WI38 (cell line): ENCODE data around the gene GLOD5.

Experiments
- H3K4me3 ChIP-seq: 2 replicates; pipeline ENCODE4 v1.5.1; 2011; ENCODE audit warnings: low read depth, mild to moderate bottlenecking, control low read depth, low read length
- CTCF ChIP-seq: IDR thresholded peaks from 2 replicates; pipeline ENCODE4 v1.5.1; 2012; ENCODE audit warnings: low read depth, mild to moderate bottlenecking, control low read depth, low read length

Gene GLOD5

DNA sequence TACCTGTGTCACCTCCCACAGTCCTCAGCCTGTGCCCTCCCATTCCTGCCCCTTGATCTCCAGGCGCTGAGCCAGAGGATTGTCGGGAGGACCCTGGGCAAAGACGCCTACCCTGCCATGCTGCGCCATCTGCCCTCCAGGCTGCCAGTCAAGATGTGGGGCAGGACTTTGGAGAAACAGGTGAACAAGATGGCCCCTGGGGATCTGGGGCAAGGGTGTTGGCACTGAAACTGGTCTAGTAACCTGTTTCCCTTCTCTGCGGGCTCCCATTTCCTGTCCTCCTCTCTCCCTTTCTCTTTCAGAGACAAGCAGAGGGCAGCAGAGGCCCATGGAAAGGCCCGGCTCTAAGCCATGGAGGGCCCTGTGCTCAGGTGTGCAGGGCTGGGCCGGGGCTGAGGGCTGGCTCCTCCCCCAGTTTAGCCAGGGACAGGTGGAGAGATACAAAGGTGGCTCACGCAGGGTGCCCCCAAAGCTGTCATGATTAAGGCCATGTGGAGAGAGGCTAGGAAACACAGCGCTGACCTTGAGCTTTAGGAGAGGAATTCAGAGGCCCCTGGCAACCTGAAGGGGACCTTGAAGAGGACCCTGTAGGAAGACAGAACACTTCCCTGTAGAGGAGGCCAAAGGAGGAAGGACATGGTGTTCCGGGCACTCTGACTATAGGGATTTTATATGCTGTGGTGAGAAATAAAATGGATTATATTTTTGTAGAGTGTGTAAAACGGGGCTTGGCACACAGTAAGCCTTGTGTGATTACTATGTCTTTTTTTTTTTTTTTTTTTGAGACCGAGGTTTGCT is at the start of gene GLOD5:
Gene GLOD5 (plus strand): TSS at position 74 of the 798 bp plus-strand sequence. CDS start 44 bp downstream, at position 118.
- TF ChIP-seq CTCF, result no peak
- no peak within 1 kb of the TSS for H3K4me3 ChIP-seq

- no peak for TF ChIP-seq CTCF
- no peak overlapping the region for H3K4me3 ChIP-seq
Observed at GRCh38 chrX:48711929-48712505, 49.5 kb upstream of the GLOD5 start.

- no peak overlapping the region for H3K4me3 ChIP-seq
- no peak for TF ChIP-seq CTCF
Observed at GRCh38 chrX:48713847-48714246, 47.7 kb upstream of the GLOD5 start.

GRCh38 chrX:48714573-48714972 is 47.0 kb upstream of the GLOD5 start:
- no peak overlapping the region for H3K4me3 ChIP-seq
- no peak for TF ChIP-seq CTCF

- TF ChIP-seq CTCF, result no peak
- H3K4me3 ChIP-seq, result no peak overlapping the region
Observed at GRCh38 chrX:48715072-48715471, 46.5 kb upstream of the GLOD5 start.

DNA sequence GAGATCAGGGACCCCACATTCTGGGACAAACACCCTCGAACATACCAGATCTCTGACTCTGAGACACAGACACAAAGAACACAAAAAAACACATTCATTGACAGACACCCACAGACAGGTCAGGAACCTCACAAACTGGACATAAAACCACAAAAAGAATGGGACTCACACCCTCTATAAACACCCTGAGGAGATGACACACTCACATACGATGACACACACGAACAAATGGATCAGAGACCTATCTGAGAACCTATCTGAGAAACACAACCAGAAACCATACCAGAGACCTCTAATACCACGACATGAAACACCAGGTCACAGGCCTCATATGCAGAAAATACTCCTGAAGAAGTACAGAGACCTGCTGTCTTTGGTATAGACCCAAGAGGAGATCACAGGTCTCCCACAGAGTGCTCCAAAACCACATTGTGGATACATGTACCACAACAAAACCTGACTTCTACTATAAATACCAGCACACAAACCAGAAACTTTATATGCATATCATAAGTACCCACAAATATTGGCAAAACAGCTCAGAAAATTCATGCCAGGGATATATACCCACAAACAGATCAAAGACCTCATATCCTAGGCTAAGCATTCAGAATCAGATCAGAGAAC is 45.6 kb upstream of the GLOD5 start:
- H3K4me3 ChIP-seq, result no peak overlapping the region
- no peak for TF ChIP-seq CTCF

DNA sequence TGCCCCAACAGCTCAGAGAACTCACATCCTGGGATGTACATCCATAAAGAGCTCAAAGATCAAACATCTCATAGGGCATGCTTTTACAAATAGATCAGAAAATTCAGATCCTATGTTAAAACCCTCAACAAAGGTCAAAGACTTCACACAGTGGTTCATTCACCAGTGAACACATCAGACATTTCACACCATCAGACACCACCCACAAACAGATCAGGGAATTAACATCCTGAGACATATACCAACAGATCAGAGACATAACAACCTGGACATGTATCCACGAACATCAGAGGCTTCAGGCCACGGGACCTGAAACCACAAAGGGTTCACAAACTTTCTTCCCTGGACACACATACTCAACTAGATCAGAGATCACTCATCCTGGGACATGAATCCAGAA is 41.6 kb upstream of the GLOD5 start:
- no peak for TF ChIP-seq CTCF

More for the DNA sequence above, 41.6 kb upstream of the GLOD5 start:
- H3K4me3 ChIP-seq, result no peak overlapping the region
